ENCODE data around the gene HS6ST2. TPM values are rescaled to one million over a fixed set of nuclear protein-coding genes. Genes with fewer than 3 reads are reported as not detected.

The HS6ST2 gene
- total RNA-seq, 1 experiment from 2014 or later: 8.1 TPM

DNA sequence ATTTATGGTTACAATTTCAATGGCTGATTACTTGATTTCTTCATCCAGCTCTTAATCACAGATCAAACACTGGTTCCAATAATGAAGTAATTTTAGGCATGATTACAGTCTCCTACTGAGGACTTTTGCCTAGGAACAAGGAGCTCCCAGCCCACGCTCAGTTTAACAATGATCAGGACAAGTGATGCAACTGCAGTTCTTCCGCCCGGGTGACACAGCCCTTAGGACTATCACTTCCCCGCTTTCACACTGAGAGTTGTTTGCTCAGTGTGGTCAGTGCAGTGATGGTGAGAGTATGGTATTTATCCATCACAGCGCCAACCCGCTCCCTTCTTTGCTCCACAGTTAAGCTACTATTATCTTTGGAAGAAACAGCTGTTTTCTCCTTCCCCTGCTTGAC lies 266.4 kb downstream of the HS6ST2 start:
- ATAC-seq (no peak), DNase-seq (ENCODE audit: low spot score) (no peak)
- H3K9me3 Mint-ChIP-seq: no peaks in the 10 kb centered on the region
- ChIA-PET POLR2A (no interaction called here), CTCF (interaction anchor here (0.9 kb wide), 1 partner anchor 61 kb away, joined by 3 read pairs; no protein-coding TSS in a partner anchor)
- H3K4me3 Mint-ChIP-seq: no peak overlapping the region
- peaks cover 37% of the 10 kb centered on the region for H3K27me3 Mint-ChIP-seq (ENCODE audit: low read depth)
- TF ChIP-seq, protein P1, sequence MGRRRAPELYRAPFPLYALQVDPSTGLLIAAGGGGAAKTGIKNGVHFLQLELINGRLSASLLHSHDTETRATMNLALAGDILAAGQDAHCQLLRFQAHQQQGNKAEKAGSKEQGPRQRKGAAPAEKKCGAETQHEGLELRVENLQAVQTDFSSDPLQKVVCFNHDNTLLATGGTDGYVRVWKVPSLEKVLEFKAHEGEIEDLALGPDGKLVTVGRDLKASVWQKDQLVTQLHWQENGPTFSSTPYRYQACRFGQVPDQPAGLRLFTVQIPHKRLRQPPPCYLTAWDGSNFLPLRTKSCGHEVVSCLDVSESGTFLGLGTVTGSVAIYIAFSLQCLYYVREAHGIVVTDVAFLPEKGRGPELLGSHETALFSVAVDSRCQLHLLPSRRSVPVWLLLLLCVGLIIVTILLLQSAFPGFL (CRISPR knock-in tag; IDR thresholded peaks at IDR 0.05; ENCODE audit: borderline replicate concordance): no peak
- TF ChIP-seq, protein P2, sequence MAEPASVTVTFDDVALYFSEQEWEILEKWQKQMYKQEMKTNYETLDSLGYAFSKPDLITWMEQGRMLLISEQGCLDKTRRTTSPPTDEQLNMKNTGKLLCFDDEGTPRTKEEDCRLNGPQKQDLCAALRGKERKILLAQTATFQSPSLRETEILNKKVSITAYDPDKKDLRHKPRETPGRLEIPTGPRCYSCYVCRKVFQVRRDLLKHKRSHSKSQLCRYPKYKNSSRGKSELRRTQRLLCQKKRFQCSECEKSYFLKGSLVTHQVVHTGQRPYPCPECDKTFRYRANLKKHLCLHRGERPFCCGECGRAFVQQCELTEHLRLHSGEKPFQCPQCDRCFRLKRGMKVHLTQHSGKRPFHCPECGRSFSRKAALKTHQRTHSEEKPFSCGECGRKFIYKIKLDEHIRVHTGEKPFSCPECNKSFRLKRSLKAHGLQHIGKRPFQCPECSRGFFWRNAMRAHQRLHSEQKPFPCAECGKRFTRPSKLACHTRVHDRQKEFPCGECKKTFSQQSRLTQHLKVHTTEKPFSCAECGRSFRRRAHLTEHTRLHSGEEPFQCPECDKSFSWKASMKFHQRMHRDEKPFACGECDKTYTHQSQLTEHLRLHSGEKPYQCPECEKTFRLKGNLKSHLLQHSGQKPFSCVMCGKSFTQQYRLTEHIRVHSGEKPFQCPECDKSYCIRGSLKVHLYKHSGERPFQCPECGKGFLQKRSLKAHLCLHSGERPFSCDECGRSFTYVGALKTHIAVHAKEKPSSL (CRISPR knock-in tag; conservative IDR thresholded peaks at IDR 0.05): no peak
- TF ChIP-seq GABPB1 (CRISPR knock-in tag; IDR thresholded peaks at IDR 0.05): no peak
- TF ChIP-seq NR3C1 (CRISPR knock-in tag; conservative IDR thresholded peaks at IDR 0.05; ENCODE audit: low read depth): no peak
- TF ChIP-seq TEAD4 (CRISPR knock-in tag; IDR thresholded peaks at IDR 0.05): no peak
- TF ChIP-seq, protein P3, sequence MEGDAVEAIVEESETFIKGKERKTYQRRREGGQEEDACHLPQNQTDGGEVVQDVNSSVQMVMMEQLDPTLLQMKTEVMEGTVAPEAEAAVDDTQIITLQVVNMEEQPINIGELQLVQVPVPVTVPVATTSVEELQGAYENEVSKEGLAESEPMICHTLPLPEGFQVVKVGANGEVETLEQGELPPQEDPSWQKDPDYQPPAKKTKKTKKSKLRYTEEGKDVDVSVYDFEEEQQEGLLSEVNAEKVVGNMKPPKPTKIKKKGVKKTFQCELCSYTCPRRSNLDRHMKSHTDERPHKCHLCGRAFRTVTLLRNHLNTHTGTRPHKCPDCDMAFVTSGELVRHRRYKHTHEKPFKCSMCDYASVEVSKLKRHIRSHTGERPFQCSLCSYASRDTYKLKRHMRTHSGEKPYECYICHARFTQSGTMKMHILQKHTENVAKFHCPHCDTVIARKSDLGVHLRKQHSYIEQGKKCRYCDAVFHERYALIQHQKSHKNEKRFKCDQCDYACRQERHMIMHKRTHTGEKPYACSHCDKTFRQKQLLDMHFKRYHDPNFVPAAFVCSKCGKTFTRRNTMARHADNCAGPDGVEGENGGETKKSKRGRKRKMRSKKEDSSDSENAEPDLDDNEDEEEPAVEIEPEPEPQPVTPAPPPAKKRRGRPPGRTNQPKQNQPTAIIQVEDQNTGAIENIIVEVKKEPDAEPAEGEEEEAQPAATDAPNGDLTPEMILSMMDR (IDR thresholded peaks at IDR 0.05): no peak
- TF ChIP-seq GTF2I (CRISPR knock-in tag; conservative IDR thresholded peaks at IDR 0.05): no peak
- TF ChIP-seq OVOL2 (CRISPR knock-in tag; IDR thresholded peaks at IDR 0.05; ENCODE audit: borderline replicate concordance): no peak
- no peak for TF ChIP-seq IRF2 (CRISPR knock-in tag; IDR thresholded peaks at IDR 0.05; ENCODE audit: borderline replicate concordance, low read depth)
- no peak for TF ChIP-seq TEAD1 (CRISPR knock-in tag; IDR thresholded peaks at IDR 0.05)
- TF ChIP-seq FOXK1 (CRISPR knock-in tag; IDR thresholded peaks at IDR 0.05): no peak
- TF ChIP-seq RORB (CRISPR knock-in tag; IDR thresholded peaks at IDR 0.05): no peak
- no peak for TF ChIP-seq TP53 (CRISPR knock-in tag; IDR thresholded peaks at IDR 0.05)
- TF ChIP-seq ZNF317 (CRISPR knock-in tag; IDR thresholded peaks at IDR 0.05; ENCODE audit: borderline replicate concordance, low read depth): no peak
- no peak for TF ChIP-seq HMGA2 (CRISPR knock-in tag; IDR thresholded peaks at IDR 0.05)
- no peak for TF ChIP-seq NFATC4 (CRISPR knock-in tag; IDR thresholded peaks at IDR 0.05)
- no peak for TF ChIP-seq KAT7 (CRISPR knock-in tag; IDR thresholded peaks at IDR 0.05; ENCODE audit: borderline replicate concordance)
- no peak for TF ChIP-seq ZNF396 (CRISPR knock-in tag; IDR thresholded peaks at IDR 0.05; ENCODE audit: borderline replicate concordance)
- no peak overlapping the region for H3K27ac Mint-ChIP-seq
- H3K4me1 Mint-ChIP-seq: peaks cover 60% of the 10 kb centered on the region
- H3K36me3 Mint-ChIP-seq: no peaks in the 10 kb centered on the region

- CTCF ChIA-PET: interaction anchor here (1.5 kb wide), 1 partner anchor 14 kb away, joined by 7 read pairs; no protein-coding TSS in a partner anchor
- no peak overlapping the region for H3K4me3 Mint-ChIP-seq
- POLR2A ChIA-PET: no interaction called here
- H3K27ac Mint-ChIP-seq: no peak overlapping the region
- peaks cover 49% of the 10 kb centered on the region for H3K4me1 Mint-ChIP-seq
- ATAC-seq (no peak), DNase-seq (ENCODE audit: low spot score) (no peak)
- H3K36me3 Mint-ChIP-seq: no peaks in the 10 kb centered on the region
- H3K9me3 Mint-ChIP-seq: no peaks in the 10 kb centered on the region
- H3K27me3 Mint-ChIP-seq (ENCODE audit: low read depth): peaks cover 32% of the 10 kb centered on the region
- TF ChIP-seq, protein P4, sequence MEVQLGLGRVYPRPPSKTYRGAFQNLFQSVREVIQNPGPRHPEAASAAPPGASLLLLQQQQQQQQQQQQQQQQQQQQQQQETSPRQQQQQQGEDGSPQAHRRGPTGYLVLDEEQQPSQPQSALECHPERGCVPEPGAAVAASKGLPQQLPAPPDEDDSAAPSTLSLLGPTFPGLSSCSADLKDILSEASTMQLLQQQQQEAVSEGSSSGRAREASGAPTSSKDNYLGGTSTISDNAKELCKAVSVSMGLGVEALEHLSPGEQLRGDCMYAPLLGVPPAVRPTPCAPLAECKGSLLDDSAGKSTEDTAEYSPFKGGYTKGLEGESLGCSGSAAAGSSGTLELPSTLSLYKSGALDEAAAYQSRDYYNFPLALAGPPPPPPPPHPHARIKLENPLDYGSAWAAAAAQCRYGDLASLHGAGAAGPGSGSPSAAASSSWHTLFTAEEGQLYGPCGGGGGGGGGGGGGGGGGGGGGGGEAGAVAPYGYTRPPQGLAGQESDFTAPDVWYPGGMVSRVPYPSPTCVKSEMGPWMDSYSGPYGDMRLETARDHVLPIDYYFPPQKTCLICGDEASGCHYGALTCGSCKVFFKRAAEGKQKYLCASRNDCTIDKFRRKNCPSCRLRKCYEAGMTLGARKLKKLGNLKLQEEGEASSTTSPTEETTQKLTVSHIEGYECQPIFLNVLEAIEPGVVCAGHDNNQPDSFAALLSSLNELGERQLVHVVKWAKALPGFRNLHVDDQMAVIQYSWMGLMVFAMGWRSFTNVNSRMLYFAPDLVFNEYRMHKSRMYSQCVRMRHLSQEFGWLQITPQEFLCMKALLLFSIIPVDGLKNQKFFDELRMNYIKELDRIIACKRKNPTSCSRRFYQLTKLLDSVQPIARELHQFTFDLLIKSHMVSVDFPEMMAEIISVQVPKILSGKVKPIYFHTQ (CRISPR knock-in tag; IDR thresholded peaks at IDR 0.05): no peak
- TF ChIP-seq, protein P5, sequence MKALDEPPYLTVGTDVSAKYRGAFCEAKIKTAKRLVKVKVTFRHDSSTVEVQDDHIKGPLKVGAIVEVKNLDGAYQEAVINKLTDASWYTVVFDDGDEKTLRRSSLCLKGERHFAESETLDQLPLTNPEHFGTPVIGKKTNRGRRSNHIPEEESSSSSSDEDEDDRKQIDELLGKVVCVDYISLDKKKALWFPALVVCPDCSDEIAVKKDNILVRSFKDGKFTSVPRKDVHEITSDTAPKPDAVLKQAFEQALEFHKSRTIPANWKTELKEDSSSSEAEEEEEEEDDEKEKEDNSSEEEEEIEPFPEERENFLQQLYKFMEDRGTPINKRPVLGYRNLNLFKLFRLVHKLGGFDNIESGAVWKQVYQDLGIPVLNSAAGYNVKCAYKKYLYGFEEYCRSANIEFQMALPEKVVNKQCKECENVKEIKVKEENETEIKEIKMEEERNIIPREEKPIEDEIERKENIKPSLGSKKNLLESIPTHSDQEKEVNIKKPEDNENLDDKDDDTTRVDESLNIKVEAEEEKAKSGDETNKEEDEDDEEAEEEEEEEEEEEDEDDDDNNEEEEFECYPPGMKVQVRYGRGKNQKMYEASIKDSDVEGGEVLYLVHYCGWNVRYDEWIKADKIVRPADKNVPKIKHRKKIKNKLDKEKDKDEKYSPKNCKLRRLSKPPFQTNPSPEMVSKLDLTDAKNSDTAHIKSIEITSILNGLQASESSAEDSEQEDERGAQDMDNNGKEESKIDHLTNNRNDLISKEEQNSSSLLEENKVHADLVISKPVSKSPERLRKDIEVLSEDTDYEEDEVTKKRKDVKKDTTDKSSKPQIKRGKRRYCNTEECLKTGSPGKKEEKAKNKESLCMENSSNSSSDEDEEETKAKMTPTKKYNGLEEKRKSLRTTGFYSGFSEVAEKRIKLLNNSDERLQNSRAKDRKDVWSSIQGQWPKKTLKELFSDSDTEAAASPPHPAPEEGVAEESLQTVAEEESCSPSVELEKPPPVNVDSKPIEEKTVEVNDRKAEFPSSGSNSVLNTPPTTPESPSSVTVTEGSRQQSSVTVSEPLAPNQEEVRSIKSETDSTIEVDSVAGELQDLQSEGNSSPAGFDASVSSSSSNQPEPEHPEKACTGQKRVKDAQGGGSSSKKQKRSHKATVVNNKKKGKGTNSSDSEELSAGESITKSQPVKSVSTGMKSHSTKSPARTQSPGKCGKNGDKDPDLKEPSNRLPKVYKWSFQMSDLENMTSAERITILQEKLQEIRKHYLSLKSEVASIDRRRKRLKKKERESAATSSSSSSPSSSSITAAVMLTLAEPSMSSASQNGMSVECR (CRISPR knock-in tag; IDR thresholded peaks at IDR 0.05; ENCODE audit: borderline replicate concordance): no peak
- TF ChIP-seq, protein P6, sequence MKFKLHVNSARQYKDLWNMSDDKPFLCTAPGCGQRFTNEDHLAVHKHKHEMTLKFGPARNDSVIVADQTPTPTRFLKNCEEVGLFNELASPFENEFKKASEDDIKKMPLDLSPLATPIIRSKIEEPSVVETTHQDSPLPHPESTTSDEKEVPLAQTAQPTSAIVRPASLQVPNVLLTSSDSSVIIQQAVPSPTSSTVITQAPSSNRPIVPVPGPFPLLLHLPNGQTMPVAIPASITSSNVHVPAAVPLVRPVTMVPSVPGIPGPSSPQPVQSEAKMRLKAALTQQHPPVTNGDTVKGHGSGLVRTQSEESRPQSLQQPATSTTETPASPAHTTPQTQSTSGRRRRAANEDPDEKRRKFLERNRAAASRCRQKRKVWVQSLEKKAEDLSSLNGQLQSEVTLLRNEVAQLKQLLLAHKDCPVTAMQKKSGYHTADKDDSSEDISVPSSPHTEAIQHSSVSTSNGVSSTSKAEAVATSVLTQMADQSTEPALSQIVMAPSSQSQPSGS (CRISPR knock-in tag; IDR thresholded peaks at IDR 0.05; ENCODE audit: borderline replicate concordance, low read depth): no peak
Measured at GRCh38 chrX:132689612-132690563, 268.5 kb downstream of the HS6ST2 start.

Data from WTC11 (cell line).